Measurements from ENCODE around the gene TMEM184A.
A peak's percentile ranks its signal among the peaks of the same experiment; 100 is the strongest.
"Not testable (repeated sequence)": the region's sequence is repeated elsewhere in the genome, so short reads cannot be mapped to it uniquely, and the experiment has no call there.

Gene TMEM184A

GRCh38 chr7:1523208-1523607 lies 32.8 kb downstream of the TMEM184A start:
- no peak for DNase-seq (ENCODE audit: low read depth)

DNA sequence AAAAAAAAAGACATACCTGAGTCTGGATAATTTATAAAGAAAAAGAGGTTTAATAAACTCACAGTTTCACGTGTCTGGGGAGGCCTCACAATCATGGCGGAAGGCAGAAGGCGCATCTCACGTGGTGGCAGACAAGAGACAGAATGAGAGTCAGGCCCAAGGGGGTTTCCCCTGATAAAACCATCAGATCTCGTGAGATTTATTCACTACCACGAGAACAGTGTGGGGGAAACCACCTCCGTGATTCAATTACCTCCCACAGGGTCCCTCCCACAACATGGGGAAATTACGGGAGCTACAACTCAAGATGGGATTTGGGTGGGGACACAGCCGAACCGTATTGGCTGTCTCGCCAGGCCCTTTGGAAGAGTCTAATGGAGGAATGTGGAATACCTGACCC lies 34.5 kb downstream of the TMEM184A start:
- DNase-seq (ENCODE audit: low read depth), result no peak

- peak; percentile 86 for DNase-seq (ENCODE audit: low read depth)
These were observed 35.3 kb downstream of the TMEM184A start for GRCh38 chr7:1520539-1521234.

DNA sequence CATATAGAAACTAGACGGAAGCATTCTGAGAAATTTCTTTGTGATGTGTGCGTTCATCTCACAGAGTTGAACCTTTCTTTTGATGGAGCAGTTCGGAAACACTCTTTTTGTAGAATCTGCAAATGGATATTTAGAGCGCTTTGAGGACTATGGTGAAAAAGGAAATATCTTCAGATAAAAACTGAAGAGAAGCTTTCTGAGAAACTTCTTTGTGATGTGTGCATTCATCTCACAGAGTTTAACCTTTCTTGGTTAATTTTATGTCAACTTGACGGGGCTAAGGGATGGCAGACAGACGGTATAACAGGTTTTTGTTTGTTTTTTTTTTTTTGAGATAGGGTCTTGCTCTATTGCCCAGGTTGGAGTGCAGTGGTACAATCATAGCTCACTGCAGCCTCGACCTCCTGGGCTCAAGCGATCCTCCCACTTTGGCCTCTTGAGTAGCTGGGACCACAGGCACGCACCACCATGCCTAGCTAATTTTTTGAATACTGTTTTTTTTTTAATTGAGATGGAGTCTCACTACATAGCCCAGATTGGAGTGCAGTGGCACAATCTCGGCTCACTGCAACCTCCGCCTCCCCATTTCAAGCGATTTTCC lies 36.6 kb downstream of the TMEM184A start:
- DNase-seq (ENCODE audit: low read depth), result not testable (repeated sequence)

GRCh38 chr7:1516586-1517251 lies 39.3 kb downstream of the TMEM184A start:
- no peak for DNase-seq (ENCODE audit: low read depth)

DNA sequence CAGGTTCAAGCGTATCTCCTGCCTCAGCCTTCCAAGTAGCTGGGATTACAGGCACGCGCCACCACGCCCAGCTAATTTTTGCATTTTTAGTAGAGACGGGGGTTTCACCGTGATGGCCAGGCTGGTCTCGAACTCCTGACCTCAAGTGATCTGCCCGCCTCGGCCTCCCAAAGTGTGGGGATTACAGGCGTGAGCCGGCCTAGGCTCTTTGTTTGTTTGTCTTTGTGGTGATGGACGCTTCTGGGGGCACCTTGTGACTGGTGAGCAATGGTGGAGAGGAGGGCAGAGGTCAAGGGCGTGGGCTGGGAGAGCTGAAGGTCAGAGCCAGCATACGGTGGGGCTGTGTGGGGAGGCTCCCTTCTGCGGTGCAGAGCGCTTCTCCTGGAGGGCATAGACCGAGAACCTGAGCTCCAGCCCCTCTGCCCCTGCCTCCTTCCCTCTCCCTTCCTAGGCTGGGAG lies 40.5 kb downstream of the TMEM184A start:
- not testable (repeated sequence) for DNase-seq (ENCODE audit: low read depth)

DNA sequence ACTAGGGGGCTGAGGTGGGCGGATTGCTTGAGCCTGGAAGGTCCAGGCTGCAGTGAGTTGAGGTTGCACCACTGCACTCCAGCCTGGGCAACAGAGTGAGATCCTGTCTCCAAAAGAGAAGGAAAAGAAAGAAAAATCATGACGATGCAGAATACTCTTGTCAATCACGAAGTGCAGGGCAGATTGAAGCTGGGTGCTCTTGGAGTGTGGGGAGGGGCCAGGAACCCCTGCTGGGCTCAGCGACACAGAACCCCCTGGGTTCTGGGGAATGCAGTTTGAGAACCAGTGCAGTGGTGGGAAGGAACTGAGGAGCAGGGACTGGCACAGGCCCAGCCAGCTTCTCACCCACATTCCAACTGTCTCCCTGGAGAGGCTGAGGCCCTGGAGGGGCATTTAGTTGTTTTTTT lies 41.0 kb downstream of the TMEM184A start:
- DNase-seq (ENCODE audit: low read depth), result no peak

DNA sequence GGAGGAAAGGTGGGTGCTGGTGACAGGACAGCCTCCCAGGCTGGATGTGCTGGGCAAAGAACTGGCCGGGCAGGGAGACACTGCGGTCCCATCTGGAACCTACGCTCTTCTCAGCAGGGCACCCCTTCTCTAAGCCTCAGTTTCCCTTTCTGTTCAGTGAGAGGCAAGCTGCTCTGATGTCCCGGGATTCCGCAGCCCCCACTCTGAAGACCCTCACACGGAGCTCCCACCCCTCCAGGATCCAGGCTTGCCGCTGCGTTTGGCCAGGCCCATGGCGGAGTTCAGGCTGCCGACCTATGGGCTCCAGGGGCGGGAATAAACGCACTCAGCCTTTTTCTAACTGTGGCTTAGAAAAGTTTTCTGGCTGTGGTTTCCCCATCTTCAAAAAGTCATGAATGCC lies 41.6 kb downstream of the TMEM184A start:
- DNase-seq (ENCODE audit: low read depth), result no peak

DNA sequence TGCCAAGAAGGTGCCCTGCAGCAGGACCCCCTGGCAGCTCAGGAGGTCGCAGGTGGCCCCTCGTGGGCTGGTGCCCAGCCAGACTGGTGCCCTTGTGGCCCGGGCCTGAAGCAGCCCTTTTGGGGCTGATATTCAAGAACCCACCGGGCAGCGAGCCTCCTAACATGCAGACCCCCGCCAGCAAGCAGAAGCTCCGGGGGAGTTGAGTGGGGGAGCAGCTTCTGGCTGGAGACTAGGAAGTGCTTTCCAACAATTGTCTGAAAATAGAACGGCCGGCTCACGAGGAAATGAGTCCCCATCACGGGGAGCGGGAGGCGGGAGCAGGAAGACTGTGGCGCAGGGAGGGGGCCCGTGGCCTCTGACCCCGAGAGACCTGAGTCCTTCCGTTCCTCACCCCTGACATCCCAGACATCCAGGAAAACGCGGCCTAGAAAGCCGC lies 42.3 kb downstream of the TMEM184A start:
- DNase-seq (ENCODE audit: low read depth), result no peak

DNA sequence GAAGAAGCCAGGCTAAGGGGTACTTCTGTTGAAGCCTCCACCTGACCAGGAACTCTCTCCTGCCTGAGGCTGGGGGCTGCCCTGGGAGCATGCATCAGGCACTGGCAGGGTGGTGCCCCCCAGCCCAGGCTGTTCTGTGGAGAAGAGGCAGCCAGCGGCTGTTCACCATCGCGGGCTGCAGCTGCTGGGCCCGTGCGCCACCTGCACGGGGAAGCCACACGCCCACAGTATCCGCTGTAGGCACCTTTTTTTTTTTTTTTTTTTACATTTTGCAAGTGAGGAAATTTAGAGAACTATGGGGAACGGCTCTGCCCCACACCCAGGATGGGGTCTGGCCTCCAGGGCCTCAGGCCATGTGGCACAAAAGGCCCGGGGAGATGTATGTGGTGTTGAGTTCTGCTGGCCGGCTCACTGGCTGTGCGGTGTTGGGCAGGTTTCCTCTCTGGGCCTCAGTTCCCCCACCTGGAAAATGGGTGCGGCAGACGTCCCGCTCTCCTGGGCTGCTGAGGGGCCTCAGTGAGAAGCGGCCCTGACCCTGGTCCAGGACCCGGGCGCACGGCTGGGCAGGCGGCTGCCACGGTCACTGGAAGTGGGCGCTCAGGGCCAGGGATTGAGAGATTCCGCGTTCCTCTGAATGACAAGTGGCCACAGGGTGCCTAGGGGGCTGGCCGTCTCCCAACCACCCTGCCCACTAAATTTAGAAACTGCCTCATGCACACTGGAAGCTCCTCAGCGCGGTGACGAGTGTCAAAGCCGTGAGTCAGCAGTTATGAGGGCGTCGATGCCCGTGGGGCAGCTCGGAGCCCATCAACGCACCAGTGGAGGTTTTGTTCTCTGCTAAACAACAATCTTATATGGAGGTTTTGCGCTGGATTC lies 43.0 kb downstream of the TMEM184A start:
- no peak for DNase-seq (ENCODE audit: low read depth)

- no peak for DNase-seq (ENCODE audit: low read depth)
These were observed 44.3 kb downstream of the TMEM184A start for GRCh38 chr7:1511444-1512422.

GRCh38 chr7:1510780-1511154 lies 45.2 kb downstream of the TMEM184A start:
- no peak for DNase-seq (ENCODE audit: low read depth)

DNA sequence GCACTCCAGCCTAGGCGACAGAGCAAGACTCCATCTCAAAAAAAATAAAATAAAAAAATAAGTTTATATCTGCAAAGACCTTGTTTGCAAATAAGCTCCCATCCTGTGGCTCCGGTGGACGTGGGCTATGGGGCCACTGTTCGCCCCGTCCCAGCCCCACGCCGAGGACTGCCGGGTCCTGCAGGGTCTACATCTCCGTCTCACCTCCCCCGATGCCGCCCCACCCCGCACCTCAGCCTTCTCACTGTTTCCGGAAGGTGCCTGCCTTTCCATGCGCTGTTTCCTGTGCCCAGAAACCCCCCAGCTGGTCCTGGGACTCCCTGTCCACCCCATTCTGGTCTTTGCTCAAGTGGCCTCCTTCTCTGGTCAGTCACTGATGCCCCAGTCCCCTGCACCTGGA lies 46.8 kb downstream of the TMEM184A start:
- DNase-seq (ENCODE audit: low read depth), result no peak

GRCh38 chr7:1508277-1508758 lies 47.7 kb downstream of the TMEM184A start:
- DNase-seq (ENCODE audit: low read depth), result no peak

DNA sequence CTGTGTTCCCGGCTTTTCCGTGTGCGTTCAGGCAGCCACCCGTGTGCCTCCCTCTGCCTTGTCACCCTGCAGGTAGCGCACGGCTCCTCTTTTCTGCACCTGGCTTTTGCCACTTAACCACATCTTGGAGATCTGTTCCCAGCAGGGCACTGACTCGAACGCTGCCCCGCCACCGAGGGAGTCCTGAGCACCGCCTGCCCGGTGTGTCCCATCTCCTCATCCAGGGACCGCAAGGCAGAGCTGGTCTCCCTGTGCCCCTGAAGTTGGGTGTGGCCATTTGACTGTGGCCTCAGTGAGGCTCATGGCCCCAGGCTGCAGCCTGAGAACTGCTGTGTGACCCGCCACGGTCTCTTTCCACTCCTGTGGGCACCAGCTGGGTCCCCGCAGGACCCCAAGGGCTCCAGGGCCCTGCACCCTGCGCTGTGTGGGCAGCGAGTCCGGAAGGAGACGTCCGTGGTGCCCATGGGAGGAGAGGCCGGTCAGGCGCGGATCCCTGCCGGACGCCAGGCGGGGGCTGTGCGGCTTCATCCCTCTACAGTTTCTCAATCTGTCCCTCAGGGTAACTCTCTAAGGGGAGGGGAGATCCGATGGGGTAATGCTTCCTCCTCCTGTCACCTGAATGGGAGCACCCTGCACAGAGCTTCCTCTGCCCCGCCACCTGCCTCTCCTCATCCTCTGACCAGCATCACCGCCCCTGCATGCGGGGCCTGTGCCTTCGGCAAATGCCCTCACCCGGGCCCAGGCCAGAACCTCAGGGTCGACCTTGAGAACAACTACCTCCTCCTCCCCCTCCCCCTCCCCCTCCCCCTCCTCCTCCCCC lies 50.1 kb downstream of the TMEM184A start:
- no peak for DNase-seq (ENCODE audit: low read depth)

DNA sequence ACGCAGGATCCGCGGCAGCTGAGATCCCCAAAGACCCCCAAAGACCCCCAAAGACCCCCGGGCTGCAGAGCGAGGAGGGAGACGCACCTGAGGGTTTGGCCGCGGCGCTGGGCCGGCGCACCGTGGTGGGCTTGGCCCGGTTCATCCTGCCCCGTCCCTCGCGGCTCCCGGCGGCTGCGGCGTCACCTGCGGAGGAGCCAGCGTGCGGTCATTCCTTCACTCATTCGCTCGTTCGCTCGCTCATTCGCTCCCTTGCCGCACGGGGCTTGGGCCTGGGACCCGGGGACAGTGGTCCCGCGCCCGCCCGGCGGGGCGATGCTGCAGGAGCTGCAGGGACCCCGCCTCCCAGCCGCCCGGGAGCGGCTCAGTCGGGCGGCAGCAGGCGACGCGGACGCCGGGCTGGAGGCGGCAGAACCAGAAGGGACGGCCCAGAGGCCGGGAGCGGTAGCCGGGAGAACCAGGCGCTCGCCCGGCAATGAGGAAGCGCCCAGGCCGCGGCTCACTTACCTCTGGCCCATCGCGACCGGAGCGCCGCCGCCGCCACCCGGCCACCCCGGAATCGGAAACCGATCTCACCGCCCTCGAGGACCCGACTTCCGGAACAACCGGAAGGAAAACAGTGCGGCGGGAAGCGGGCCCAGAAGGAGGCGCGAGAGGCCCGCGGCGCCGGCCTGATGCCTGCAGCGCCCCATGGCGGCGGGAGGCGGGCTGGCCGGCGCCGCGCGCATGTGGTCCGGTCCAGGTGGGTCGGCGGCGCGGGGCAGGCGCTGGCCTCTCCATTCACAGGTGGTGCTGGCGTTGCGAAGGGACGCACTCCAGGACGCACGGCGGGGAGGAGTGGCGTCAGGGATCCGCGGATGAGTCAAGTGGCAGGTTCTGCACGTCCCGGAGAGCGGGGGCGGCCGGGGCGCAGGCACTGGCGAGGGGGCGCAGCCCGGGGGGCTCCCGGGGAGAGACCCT lies 51.9 kb downstream of the TMEM184A start, which contains the start of gene INTS1:
TSS of gene INTS1 (minus strand) at position 574 of the 960 bp plus-strand sequence. CDS start at position 145, 429 bp downstream.
- DNase-seq (ENCODE audit: low read depth), result peak; percentile 22

DNA sequence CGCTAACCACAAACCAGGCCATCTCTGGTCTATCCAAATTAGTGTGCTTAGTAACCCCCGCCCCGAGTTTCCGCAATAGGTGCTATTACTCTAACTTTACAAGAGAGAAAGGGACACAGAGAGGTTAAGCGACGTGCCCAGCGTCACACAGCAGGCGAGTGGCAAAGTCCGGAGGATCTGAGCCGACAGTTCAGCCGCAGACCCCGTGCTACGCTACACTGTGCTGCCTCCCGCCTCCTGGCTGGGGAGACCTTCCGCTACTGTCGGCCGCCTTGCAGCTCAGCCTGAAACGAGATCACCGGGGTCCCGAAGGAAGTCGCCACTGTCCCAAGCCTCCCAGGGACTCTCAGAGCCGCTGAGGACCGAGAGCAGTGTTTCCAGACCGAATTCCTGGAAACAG lies 52.6 kb downstream of the TMEM184A start:
- no peak for DNase-seq (ENCODE audit: low read depth)

GRCh38 chr7:1502845-1503244 lies 53.2 kb downstream of the TMEM184A start:
- no peak for DNase-seq (ENCODE audit: low read depth)

Measured in non-pigmented ciliary epithelial cell (primary cell).